GM13976 (cell line): ENCODE data around the gene COL26A1.
A peak's percentile ranks its signal among the peaks of the same experiment; 100 is the strongest.

Source experiments
- DNase-seq: peaks from one replicate; pipeline ENCODE4 v3.0.0; 2012; ENCODE audit warnings: low spot score
- CTCF ChIP-seq: IDR thresholded peaks from 2 replicates; pipeline ENCODE4 v1.5.1; 2012; ENCODE audit warnings: borderline replicate concordance, mild to moderate bottlenecking; ENCODE audit not compliant: insufficient read depth; ENCODE audit errors: extremely low read depth, missing control alignments, control extremely low read depth
- in situ Hi-C: fragments of 300-500 bp; cut with MboI; formaldehyde crosslinking; loops from one replicate; pipeline ENCODE4 v1.12.0; 2022; ENCODE audit warnings: low sequenced_read_pairs, mixed read lengths, inconsistent platforms; ENCODE audit not compliant: unreplicated experiment

COL26A1 gene

GRCh38 chr7:101381549-101382111, 19.0 kb downstream of the COL26A1 start:
- no peak for DNase-seq
- no peak for TF ChIP-seq CTCF
- in situ Hi-C loops = no loop called here

GRCh38 chr7:101382937-101383336, 20.3 kb downstream of the COL26A1 start:
- in situ Hi-C loops = no loop called here
- no peak for DNase-seq
- no peak for TF ChIP-seq CTCF

GRCh38 chr7:101386177-101386557, 23.5 kb downstream of the COL26A1 start:
- in situ Hi-C loops = no loop called here
- DNase-seq = no peak
- TF ChIP-seq CTCF = no peak

GRCh38 chr7:101386558-101387231, 24.0 kb downstream of the COL26A1 start:
- no peak for DNase-seq
- no peak for TF ChIP-seq CTCF
- in situ Hi-C loops = no loop called here

GRCh38 chr7:101390901-101391301, 28.2 kb downstream of the COL26A1 start:
- in situ Hi-C loops = no loop called here
- DNase-seq = peak; percentile 86
- no peak for TF ChIP-seq CTCF

- DNase-seq = no peak
- in situ Hi-C loops = no loop called here
- no peak for TF ChIP-seq CTCF
Measured at GRCh38 chr7:101391991-101392390, 29.3 kb downstream of the COL26A1 start.
